Pericardium fibroblast (primary cell): ENCODE data around the gene C11orf65. TPM values are rescaled to one million over a fixed set of nuclear protein-coding genes. Genes with fewer than 3 reads are reported as not detected.

ENCODE experiments used
- total RNA-seq: library from RNA; depleted of rRNA; stranded (reverse); fragments of >200 nt; gene quantifications from 2 replicates; pipeline ENCODE4 v1.2.3, GENCODE V29; 2015

Gene C11orf65, protein sequence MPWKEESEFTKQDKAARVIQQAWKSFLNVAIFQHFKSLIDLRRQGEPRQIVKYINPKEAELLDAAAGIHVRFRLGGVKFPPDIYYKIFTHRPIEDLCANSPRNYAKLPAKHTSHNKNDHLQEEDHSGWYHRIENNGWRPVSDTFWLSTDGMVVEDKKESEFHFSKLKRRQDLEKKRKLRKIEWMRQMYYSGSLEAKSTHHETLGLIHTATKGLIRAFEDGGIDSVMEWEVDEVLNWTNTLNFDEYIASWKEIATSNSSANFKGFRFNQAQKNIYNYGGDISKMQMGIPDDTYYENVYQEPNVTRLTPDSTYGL
- total RNA-seq, result 0.09 and 3.6 TPM in 2 replicates

DNA sequence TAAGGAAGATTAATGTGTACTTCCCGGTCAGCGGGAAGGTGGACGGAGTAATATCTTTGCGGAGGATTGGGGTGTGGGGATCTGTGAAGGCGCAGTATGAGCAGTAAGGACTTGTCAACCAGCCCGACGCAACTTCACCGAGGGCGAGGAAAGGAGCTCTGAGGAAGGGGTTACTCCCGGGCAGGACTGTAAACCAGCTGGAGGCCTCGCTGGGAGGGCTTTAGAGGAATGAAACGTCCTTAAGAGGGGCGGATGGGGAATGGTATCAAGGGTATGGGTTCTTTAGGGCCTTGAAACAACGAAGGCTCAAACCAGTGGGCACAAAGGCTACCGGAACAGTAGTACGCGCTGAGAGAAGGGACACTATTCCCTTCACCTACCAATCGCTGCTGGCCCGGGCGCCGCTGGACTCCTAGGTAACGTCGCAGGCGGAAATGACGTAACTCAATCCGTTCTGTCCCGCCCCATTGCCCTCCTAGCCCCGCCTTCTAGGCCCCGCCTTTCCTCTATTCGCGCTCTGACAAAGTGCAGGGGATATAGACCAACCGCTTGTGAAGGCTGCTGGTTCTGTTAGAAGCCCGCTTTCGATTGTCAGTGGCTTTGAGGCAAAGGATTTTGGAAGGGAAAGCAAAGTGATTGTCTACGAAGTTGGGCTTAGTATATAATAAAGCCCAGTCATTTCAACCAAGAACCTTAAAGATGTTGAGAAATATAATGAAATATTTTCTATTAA is at the start of gene C11orf65:
C11orf65 (minus strand) TSS at position 439 of the 733 bp plus-strand sequence. CDS start 5,970 bp downstream, outside the sequence.

DNA sequence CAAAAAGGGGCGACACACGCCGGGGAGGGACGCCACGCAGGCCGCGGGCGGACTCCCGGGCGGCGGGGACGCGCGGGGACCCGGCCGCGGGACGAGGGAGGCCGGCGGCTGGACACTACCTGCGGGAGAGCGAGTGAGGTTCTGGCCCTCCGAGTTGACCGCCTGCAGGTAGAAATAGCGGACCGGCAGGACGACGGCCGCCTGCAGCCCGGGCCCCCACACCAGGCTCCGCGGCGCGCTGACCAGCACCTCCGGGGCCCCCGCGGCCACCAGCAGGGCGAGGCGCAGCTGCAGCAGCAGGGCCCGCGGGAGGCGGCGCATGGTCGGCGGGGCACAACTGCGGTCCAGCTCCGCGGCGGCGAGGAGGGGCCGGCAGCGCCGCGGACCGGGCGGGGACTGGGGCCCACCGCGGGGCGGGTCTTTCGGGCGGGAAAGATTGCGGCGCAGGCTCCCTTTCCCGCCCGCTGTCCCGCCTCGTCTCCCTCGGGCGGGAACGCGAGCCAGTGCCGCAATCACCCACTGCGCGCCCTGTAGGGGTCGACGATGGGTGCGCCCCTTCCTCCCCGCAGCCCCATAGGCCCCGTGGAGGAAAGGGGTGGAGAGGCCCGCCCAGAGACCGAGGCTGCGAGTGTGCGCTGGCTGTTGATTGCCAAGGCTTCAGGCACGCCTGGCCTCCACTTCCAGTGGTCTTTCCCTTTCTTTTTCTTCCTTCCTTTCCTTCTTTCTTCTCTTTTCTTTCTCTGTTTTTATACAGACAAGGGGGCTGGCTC is 30.9 kb upstream of the C11orf65 start, which contains the start of gene POGLUT3:
POGLUT3 (minus strand) TSS at position 339 of the 770 bp plus-strand sequence; CDS start at position 321, 18 bp downstream.

Other genes starting within 250 kb of the C11orf65 start
- 6.8 and 16.1 TPM in 2 replicates for gene NPAT, start 244.9 kb downstream of the C11orf65 start, total RNA-seq
- 27.7 and 86.1 TPM in 2 replicates for gene ATM, start 244.5 kb downstream of the C11orf65 start, total RNA-seq
- gene POGLUT3, start 30.9 kb upstream of the C11orf65 start, total RNA-seq, result 27.3 and 34.7 TPM in 2 replicates
- gene EXPH5, start 126.2 kb upstream of the C11orf65 start, total RNA-seq, result 0.12 and 0.17 TPM in 2 replicates
- 9.0 and 12.7 TPM in 2 replicates for gene DDX10, start 197.5 kb upstream of the C11orf65 start, total RNA-seq